Stimulated activated CD8-positive, alpha-beta memory T cell treated with anti-CD3 and anti-CD28 coated beads, Interleukin-4, amount 100 ng/mL, for 1 hour (primary cell): ENCODE measurements around the gene CEP70.
"Not testable (repeated sequence)": the region's sequence is repeated elsewhere in the genome, so short reads cannot be mapped to it uniquely, and the experiment has no call there.

Experiments used
- DNase-seq, 2 donors: peaks; one replicate each; pipeline ENCODE4 v3.0.0-alpha.2; 2020; ENCODE audit warnings: low read depth in 2 of 2, low spot score in 1 of 2

CEP70 gene, protein sequence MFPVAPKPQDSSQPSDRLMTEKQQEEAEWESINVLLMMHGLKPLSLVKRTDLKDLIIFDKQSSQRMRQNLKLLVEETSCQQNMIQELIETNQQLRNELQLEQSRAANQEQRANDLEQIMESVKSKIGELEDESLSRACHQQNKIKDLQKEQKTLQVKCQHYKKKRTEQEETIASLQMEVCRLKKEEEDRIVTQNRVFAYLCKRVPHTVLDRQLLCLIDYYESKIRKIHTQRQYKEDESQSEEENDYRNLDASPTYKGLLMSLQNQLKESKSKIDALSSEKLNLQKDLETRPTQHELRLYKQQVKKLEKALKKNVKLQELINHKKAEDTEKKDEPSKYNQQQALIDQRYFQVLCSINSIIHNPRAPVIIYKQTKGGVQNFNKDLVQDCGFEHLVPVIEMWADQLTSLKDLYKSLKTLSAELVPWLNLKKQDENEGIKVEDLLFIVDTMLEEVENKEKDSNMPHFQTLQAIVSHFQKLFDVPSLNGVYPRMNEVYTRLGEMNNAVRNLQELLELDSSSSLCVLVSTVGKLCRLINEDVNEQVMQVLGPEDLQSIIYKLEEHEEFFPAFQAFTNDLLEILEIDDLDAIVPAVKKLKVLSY

DNA sequence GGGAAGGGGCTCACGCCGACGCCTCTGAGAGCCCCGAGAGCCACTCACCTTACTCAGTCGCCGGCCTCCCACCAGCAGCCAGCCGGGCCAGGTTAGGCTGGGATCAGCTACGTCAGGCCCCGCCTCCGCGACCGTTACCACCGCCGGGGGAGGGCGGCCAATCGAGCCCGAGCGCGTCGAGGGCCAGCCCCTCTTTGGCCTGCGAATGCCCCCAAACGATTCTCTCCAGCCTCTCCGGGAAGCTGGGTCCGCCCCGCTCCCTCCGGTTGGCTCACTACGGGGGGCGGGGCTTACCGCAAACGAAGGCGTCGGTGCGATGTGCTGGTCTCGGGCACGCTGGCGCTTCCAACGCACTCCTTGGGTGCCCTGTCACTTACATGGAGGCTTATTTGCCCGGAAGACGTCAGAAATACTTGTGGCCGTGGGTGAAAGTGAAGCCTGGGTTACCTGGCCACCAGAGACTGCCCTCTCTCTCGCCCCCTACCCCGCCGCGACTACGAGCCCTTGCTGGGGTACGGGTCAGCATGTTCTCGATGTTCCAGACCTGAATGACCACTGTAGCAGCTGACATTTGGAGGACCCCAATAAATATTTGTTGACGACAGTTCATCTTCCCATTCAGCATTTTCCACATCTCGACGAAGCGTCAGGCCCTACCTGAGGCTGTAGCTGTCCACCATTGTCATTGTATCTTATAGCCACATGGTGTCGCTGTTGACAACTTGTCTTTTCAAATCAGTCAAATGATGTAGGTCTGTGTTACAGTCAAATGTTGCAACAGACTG is at the start of gene CEP70:
Gene CEP70, minus strand, starts transcription at position 111 of the 785 bp plus-strand sequence. CDS start 21,333 bp downstream, outside the sequence.
- peak; percentile 71 to 81 for DNase-seq

GRCh38 chr3:138642927-138643253 is 48.8 kb upstream of the CEP70 start:
- DNase-seq: no peak

GRCh38 chr3:138642226-138642926 is 48.3 kb upstream of the CEP70 start:
- DNase-seq: no peak

DNA sequence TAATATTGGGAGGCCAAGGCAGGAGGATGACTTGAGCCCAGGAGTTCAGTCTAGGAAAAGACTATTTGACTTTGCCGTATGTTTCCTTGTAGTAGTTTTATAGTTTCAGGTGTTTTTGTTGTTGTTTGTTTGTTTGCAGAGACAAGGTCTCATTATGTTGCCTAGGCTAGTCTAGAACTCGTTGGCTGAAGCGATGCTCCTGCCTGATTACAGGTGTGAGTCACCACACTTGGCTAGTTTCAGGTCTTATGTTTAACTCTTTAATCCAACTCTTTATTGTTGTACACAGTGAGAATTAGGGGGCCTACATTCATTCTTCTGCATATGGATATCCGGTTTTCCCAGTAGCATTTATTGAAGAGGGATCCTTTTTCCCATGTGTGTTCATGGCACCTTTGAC is 46.5 kb upstream of the CEP70 start:
- no peak for DNase-seq

GRCh38 chr3:138638641-138639040 is 44.6 kb upstream of the CEP70 start:
- no peak for DNase-seq

DNA sequence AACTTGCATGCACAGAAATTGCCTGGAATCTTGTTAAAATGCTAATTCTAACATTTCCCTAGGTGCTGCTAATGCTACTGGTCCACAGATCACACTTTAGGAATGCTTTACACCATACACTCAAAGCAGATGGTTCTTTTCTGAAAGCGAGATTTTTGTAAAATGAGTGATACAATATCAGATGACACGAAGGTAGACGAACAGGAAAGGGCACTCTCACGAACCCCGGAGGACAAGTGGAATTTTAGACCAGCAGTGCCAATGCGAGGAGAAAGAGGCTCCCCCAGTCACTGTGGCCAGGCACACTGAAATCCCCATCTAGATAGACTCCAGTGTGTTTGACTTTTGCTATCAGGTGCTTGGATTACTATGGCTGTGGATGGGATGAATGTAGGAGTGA is 35.5 kb upstream of the CEP70 start:
- DNase-seq: no peak

- DNase-seq: no peak
Measured at GRCh38 chr3:138625707-138626365, 31.8 kb upstream of the CEP70 start.

DNA sequence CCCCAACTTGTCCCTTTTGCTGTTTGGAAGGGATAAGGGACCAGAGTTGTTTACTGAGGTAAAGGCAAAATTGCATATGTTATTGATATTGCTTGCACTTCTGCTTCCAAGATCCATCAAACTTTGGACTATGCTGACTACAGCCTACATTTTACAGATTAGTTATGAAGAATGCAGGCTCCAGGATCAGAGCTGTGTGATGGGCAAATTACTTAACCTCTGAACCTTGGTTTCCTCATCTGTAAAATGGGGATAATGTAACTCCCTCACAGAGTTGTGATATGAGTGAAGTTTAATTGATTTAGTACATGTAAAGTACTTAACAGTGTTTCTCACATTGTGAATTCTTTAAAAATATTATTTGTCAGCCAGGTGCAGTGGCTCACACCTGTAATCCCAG is 30.5 kb upstream of the CEP70 start:
- no peak for DNase-seq

DNA sequence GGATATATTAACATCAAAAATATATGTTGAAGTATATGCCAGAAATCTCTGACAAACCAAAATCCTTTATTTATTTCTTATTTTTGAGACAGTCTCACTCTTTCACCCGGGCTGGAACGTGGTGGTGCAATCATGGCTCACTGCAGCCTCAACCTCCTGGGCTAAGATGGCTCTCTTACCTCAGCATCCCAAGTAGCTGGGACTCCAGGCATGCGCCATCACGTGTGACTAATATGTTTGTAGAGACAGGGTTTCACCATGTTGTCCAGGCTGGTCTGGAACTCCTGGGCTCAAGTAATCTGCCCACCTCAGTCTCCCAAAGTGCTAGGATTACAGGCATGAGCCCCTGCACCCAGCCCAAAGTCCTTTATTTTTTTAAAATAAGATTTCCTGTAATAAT is 26.4 kb upstream of the CEP70 start:
- no peak for DNase-seq

DNA sequence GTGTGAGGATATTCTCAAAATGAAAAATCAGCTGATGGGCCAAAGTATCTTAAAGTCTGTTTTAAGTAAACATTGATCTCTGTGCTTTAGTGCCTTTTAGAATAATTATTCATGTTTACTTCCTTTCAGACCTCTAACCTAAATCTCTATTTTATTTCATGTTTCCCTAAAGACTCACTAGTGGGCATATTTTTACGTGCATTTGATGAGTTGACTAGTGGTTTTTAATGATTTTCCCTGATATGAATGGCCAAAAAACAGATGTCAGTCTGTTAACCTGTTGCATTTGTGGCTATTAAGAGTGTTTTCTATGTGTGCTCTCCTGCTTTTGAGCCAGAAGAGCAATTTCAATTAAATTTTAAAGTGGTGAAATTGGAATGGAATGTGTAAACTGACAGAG is 21.4 kb upstream of the CEP70 start:
- no peak for DNase-seq

DNA sequence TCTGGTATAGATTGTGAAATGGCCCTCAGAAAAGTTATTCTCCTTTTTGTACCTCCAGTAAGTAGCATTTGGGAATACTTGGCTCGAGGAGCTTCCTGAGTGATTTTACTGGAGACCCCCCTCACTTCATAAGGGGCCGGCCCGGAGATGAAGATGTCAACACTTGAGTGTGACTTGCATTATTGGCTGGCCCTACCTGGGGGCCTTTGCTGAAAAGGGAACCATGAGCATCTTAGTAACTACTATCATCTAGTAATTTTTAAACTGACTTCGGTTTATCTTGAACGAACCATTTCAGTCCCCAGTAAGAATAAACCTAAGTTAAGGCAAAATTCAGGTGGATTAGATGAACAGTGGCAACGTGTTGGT is 15.8 kb upstream of the CEP70 start:
- no peak for DNase-seq

DNA sequence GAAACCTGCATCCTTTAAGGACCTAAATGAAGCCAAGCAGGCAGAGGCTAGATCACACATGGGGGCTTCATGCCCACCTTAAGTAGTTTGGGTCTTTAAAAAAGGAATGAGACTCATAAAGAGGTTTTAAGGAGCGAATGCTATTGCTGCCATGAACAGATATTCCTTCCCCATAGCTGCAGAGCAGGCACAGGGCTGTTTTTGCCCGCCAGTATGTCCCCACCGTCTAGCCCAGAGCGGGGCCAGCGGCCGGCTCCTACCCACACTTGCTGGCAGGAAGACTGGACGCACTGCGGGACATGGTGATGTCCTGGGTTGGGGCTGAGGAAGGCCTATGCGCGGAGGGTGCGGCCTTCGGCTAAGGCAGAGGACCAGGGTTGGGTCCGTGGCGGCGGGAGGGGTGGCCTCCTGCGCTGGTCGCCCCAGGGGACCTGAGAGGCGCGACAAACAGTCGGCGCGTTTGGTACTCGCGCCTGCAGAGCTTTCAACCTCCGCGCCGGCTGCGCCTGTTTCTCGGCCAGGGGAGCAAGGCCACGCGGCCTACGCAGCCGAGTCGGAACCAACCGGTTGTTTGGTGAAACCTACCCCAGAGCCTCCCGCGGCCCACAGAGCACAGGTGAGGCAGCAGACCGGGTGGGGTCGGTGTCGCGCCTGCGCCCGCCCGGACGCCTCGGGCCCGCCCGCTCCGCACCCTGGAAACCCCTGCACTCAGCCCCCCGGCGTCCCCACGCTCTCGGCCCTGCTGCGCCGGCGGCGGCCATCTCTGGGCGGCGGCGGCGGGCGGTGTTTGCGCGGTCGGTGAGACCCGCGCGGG is 14.5 kb upstream of the CEP70 start, which contains the start of gene FAIM:
Gene FAIM, plus strand, starts transcription at position 450 of the 814 bp plus-strand sequence. CDS start 10,956 bp downstream, outside the sequence.
- peak; percentile 22 to 33 for DNase-seq

DNA sequence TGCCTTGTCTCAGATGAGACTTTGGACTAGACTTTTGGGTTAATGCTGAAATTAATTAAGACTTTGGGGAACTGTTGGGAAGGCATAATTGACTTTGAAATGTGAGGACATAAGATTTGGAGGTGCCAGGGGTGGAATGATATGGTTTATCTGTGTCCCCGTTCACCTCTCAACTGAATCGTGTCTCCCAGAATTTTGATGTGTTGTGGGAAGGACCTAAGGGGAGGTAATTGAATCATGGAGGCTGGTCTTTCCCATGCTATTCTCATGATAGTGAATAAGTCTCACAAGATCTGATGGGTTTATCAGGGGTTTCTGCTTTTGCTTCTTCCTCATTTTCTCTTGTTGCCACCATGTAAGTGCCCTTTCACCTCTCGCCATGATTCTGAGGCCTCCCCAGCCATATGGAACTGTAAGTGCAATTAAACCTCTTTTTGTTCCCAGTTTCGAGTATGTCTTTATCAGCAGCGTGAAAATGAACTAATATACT is 10.1 kb upstream of the CEP70 start:
- not testable (repeated sequence) for DNase-seq

DNA sequence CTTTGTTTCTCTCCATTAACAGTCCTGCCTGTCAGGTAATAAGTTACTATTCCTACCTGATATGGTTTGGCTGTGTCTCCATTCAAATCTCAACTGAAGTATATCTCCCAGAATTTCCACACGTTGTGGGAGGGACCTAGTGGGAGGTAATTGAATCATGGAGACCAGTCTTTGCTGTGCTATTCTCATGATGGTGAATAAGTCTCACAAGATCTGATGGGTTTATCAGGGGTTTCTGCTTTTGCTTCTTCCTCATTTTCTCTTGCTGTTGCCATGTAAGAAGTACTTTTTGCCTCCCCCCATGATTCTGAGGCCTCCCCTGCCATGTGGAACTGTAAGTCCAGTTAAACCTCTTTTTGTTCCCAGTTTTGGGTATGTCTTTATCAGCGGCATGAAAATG is 7.6 kb upstream of the CEP70 start:
- not testable (repeated sequence) for DNase-seq

- DNase-seq: no peak
Measured at GRCh38 chr3:138600100-138600745, 6.2 kb upstream of the CEP70 start.

- no peak for DNase-seq
Measured at GRCh38 chr3:138598534-138598933, 4.5 kb upstream of the CEP70 start.

DNA sequence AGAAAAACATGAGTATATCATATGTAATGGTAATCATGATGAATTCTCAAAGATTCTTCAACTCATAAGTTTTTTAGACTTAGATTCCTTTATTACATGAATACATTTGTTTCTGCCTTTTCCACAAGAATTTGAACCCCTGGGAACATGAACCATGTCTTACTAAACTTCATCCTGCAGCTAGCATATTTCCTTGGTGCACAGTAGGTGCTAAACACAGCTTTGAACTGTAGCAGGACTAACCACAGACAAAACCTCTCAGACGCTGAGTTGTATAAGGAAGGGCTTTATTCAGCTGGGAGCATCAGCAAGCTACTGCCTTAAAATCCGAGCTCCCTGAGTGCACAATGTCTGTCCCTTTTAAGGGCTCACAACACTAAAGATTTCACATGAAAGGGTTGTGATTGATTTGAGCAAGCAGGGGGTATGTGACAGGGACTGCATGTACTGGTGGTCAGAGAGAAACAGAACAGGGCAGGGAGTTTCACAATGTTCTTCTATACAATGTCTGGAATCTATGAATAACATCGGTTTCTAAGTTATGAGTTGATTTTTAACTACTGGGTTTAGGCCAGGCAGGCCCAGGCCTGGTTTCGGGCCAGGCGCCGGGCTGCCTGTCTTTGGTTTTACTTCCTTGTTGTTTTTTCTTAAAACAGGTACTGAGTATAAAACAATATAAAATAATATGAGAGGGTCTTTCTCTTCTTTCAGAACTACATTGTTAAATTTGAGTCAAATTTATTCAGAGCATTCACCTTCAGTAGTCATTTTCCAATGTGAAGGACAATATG is 3.3 kb upstream of the CEP70 start:
- DNase-seq: not testable (repeated sequence)

- DNase-seq: no peak
Measured at GRCh38 chr3:138594935-138595610, 1.0 kb upstream of the CEP70 start.
